D721Med (cell line): Measurements from ENCODE around the gene DCAF16.

Source experiments
- DNase-seq: peaks from one replicate; pipeline ENCODE4 v3.0.0; 2011; ENCODE audit warnings: low spot score; ENCODE audit not compliant: insufficient read length
- FAIRE-seq: peaks from 2 replicates; lab custom pipeline; 2011; peaks lifted over from hg19 to GRCh38; lab: Jason Lieb, UNC
- CTCF ChIP-seq: IDR thresholded peaks from 2 replicates; pipeline ENCODE4 v1.5.1; 2012; ENCODE audit warnings: mild to moderate bottlenecking, control low read depth; ENCODE audit not compliant: insufficient read depth; ENCODE audit errors: missing control alignments

The DCAF16 gene

DNA sequence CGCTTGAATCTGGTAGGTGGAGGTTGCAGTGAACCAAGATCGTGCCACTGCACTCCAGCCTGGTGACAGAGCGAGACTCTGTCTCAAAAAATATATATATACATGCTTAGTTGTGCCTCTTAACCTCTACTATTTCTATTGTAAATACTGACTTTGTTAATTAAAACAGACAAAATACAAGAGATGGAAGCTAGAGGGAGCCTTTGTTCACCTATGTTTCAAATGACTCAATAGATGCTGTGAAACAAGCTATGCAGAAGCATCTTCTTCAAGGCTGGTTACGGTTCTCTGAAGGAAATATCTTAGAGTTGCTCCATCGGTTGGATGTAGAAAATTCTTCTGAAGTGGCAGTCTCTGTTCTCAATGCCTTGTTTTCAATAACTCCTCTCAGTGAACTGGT is 6.5 kb upstream of the DCAF16 start:
- DNase-seq (no peak), FAIRE-seq (peak; percentile 82)
- TF ChIP-seq CTCF: peak; percentile 63

DNA sequence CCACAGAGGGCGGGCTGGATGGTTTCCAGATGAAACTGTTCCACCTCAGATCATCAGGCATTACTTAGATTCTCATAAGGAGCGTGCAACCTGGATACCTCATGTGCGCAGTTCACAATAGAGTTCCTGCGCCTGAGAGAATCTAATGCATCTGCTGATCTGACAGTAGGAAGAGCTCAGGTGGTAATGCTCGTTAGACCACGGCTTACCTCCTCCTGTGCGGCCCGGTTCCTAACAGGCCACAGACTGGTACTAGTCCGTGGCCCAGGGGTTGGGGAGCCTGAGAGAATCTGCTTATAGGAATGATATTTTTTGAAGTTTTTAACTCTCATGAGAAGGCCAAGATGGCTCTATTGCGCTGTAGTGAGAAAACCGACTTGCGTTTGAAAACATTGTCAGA is 5.6 kb upstream of the DCAF16 start:
- no peak for FAIRE-seq
- TF ChIP-seq CTCF: no peak

GRCh38 chr4:17814140-17814539 is 3.6 kb upstream of the DCAF16 start:
- FAIRE-seq: no peak
- DNase-seq: no peak
- no peak for TF ChIP-seq CTCF

More for the DNA sequence above, 5.6 kb upstream of the DCAF16 start:
- DNase-seq: no peak

GRCh38 chr4:17812801-17813200 is 2.2 kb upstream of the DCAF16 start:
- FAIRE-seq (no peak), DNase-seq (no peak)
- TF ChIP-seq CTCF: no peak

- TF ChIP-seq CTCF: no peak
- DNase-seq: no peak
- no peak for FAIRE-seq
Observed at GRCh38 chr4:17812125-17812524, 1.6 kb upstream of the DCAF16 start.

DNA sequence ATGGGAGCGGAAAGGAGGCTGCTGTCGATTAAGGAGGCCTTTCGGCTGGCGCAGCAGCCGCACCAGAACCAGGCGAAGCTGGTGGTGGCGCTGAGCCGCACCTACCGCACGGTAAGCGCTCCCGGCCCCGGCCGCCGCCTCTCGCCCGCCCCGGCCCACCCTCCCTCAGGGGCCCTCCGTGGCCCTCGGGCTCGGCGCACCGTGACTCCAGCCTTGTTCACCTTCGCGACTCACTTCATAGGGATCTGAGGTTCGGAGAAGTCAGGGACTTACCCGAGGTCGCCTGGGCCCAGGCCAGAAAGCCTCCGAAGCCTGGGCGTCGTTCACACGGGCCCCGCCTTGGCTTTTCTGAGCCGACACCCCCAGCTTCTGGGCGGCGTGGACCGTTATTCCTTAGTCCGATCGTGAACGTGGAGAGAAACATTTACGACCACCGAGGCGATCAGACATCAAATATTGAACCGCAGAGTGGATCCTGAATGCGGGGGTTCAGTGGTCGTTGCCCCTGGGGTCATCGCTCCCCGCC is 584 bp upstream of the DCAF16 start:
- TF ChIP-seq CTCF: no peak
- no peak for FAIRE-seq
- DNase-seq: no peak

DNA sequence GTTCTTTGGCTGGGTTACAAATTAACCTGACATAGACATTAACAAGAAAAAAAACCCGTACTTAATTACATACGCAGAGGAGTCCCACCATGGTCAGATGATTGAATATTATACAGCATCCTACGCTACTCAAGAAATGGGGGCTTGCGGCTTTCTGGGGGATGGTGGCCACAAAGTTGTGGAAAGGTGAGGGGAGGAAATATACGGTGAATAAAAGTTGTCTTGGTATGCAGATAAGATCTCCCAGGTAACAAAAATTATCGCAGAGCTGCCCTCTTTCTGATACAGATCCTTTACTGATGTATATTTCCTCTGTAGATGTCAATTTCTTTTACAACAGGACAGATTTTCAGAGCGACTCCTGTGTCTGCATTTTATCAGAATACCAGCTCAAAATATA is 890 bp downstream of the DCAF16 start:
- TF ChIP-seq CTCF: no peak
- DNase-seq (no peak), FAIRE-seq (no peak)
